HEK293T (cell line): ENCODE data around the gene TAS2R43.
"Not testable (repeated sequence)": the region's sequence is repeated elsewhere in the genome, so short reads cannot be mapped to it uniquely, and the experiment has no call there.

Source experiments
- ARNT ChIP-seq: fragments of 450-650 bp; IDR thresholded peaks from 2 replicates; pipeline ENCODE4 v1.6.1; 2017; ENCODE audit warnings: mild to moderate bottlenecking
- BHLHE40 ChIP-seq: fragments of 450-650 bp; IDR thresholded peaks from 2 replicates; pipeline ENCODE4 v1.6.1; 2016; ENCODE audit warnings: mild to moderate bottlenecking, moderate library complexity, borderline replicate concordance
- ELF4 ChIP-seq: fragments of 450-650 bp; IDR thresholded peaks from 2 replicates; pipeline ENCODE4 v1.6.1; 2017; ENCODE audit warnings: antibody characterized with exemption
- FOXM1 ChIP-seq: fragments of 450-650 bp; IDR thresholded peaks from 2 replicates; pipeline ENCODE4 v1.6.1; 2017; ENCODE audit warnings: mild to moderate bottlenecking, borderline replicate concordance
- HDGF ChIP-seq: fragments of 450-650 bp; IDR thresholded peaks from 2 replicates; pipeline ENCODE4 v1.6.1; 2017; ENCODE audit warnings: antibody characterized with exemption, borderline replicate concordance
- LEF1 ChIP-seq: fragments of 450-650 bp; IDR thresholded peaks from 2 replicates; pipeline ENCODE4 v1.6.1; 2017; ENCODE audit warnings: mild to moderate bottlenecking, borderline replicate concordance
- NFRKB ChIP-seq: fragments of 450-650 bp; IDR thresholded peaks from 2 replicates; pipeline ENCODE4 v1.6.1; 2016; ENCODE audit warnings: mild to moderate bottlenecking, moderate library complexity
- SP1 ChIP-seq: fragments of 450-650 bp; IDR thresholded peaks from 2 replicates; pipeline ENCODE4 v1.6.1; 2017
- SUZ12 ChIP-seq: fragments of 450-650 bp; IDR thresholded peaks from 2 replicates; pipeline ENCODE4 v1.6.1; 2016; ENCODE audit warnings: mild to moderate bottlenecking
- TARDBP ChIP-seq: fragments of 450-650 bp; IDR thresholded peaks from 2 replicates; pipeline ENCODE4 v1.6.1; 2016
- TF ChIP-seq, protein P1 (sequence below): fragments of 450-650 bp; IDR thresholded peaks from 2 replicates; pipeline ENCODE4 v1.6.1; 2016

DNA sequence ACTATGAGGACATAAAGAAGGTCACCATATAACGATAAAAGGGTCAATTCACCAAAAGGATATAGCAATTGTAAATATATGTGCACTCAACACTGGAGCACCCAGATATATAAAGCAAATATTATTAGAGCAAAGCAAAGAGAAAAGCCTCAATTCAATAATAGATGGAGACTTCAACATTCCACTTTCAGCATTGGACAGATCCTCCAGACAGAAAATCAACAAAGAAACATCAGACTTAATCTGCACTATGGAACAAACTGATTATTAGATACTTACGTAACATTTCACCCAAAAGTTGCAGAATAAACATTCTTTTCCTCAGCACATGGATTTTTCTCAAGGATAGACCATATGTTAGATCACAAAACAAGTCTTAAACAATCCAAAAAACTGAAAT, 50.7 kb downstream of the TAS2R43 start:
- not testable (repeated sequence) for TF ChIP-seq LEF1, SP1, ELF4, HDGF, FOXM1, ARNT, TARDBP, BHLHE40, SUZ12, NFRKB
- TF ChIP-seq, protein P1, sequence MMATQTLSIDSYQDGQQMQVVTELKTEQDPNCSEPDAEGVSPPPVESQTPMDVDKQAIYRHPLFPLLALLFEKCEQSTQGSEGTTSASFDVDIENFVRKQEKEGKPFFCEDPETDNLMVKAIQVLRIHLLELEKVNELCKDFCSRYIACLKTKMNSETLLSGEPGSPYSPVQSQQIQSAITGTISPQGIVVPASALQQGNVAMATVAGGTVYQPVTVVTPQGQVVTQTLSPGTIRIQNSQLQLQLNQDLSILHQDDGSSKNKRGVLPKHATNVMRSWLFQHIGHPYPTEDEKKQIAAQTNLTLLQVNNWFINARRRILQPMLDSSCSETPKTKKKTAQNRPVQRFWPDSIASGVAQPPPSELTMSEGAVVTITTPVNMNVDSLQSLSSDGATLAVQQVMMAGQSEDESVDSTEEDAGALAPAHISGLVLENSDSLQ, result not testable (repeated sequence)
